GOT3 (cell line): ENCODE results near the gene UBL7.
"Not testable (repeated sequence)": the region's sequence is repeated elsewhere in the genome, so short reads cannot be mapped to it uniquely, and the experiment has no call there.

Source experiments
- DNase-seq: peaks from one replicate; lab custom pipeline; 2025; ENCODE audit warnings: mixed read lengths; lab: John Stamatoyannopoulos, UW

UBL7 gene

GRCh38 chr15:74460871-74461846 lies at the start of gene UBL7:
Gene UBL7, minus strand, starts transcription at chr15:74461160. Its CDS starts 2,293 bp downstream, at chr15:74458867.
- peak; percentile 87 for DNase-seq

- no peak for DNase-seq
These were observed 45.5 kb upstream of the UBL7 start for GRCh38 chr15:74506515-74506840.

- no peak for DNase-seq
These were observed 45.0 kb upstream of the UBL7 start for GRCh38 chr15:74505837-74506514.

GRCh38 chr15:74504836-74505235 lies 43.9 kb upstream of the UBL7 start:
- no peak for DNase-seq

- no peak for DNase-seq
These were observed 43.5 kb upstream of the UBL7 start for GRCh38 chr15:74504418-74504817.

GRCh38 chr15:74502301-74502700 lies 41.3 kb upstream of the UBL7 start:
- no peak for DNase-seq

- no peak for DNase-seq
These were observed 39.4 kb upstream of the UBL7 start for GRCh38 chr15:74500401-74500800.

- no peak for DNase-seq
These were observed 38.4 kb upstream of the UBL7 start for GRCh38 chr15:74499366-74499765.

GRCh38 chr15:74497584-74497983 lies 36.6 kb upstream of the UBL7 start:
- DNase-seq: no peak

GRCh38 chr15:74496648-74497047 lies 35.7 kb upstream of the UBL7 start:
- no peak for DNase-seq

- no peak for DNase-seq
These were observed 29.4 kb upstream of the UBL7 start for GRCh38 chr15:74490339-74490689.

GRCh38 chr15:74489518-74490338 lies 28.8 kb upstream of the UBL7 start:
- no peak for DNase-seq

- DNase-seq: no peak
These were observed 27.8 kb upstream of the UBL7 start for GRCh38 chr15:74488776-74489175.

- DNase-seq: no peak
These were observed 21.7 kb upstream of the UBL7 start for GRCh38 chr15:74482661-74483060.

GRCh38 chr15:74480364-74480763 lies 19.4 kb upstream of the UBL7 start:
- DNase-seq: not testable (repeated sequence)

- DNase-seq: not testable (repeated sequence)
These were observed 10.7 kb upstream of the UBL7 start for GRCh38 chr15:74471621-74472020.

GRCh38 chr15:74470631-74471395 lies 9.9 kb upstream of the UBL7 start:
- no peak for DNase-seq

- DNase-seq: no peak
These were observed 7.5 kb upstream of the UBL7 start for GRCh38 chr15:74468341-74469032.

GRCh38 chr15:74466570-74466969 lies 5.6 kb upstream of the UBL7 start:
- no peak for DNase-seq

- DNase-seq: no peak
These were observed 3.9 kb upstream of the UBL7 start for GRCh38 chr15:74464897-74465296.

GRCh38 chr15:74464216-74464615 lies 3.3 kb upstream of the UBL7 start:
- no peak for DNase-seq
